GM06990 (cell line): ENCODE data around the gene IER2.

ENCODE experiments used
- DNase-seq: peaks from one replicate; pipeline ENCODE4 v3.0.0-alpha.2; 2011; ENCODE audit not compliant: insufficient read length; ENCODE audit errors: extremely low read depth
- H3K27me3 ChIP-seq: replicated peaks from 2 replicates; pipeline ENCODE4 v1.6.0; 2011; ENCODE audit warnings: low read length; ENCODE audit not compliant: control insufficient read depth, insufficient read depth
- H3K36me3 ChIP-seq: 2 replicates; pipeline ENCODE4 v1.5.1; 2011; ENCODE audit warnings: low read length; ENCODE audit not compliant: control insufficient read depth, insufficient read depth
- H3K4me3 ChIP-seq: replicated peaks from 2 replicates; pipeline ENCODE4 v1.5.1; 2011; ENCODE audit warnings: low read depth, mild to moderate bottlenecking, control low read depth, low read length
- CTCF ChIP-seq: IDR thresholded peaks from 2 replicates; pipeline ENCODE4 v1.5.1; 2011; ENCODE audit warnings: low read length, control low read depth, mild to moderate bottlenecking, inconsistent platforms; ENCODE audit not compliant: insufficient read depth, poor library complexity, severe bottlenecking

Gene IER2

GRCh38 chr19:13151605-13152355, 1.6 kb downstream of the IER2 start:
- Histone ChIP-seq H3K27me3 (no peaks in the 10 kb centered on the region), H3K4me3 (peak overlapping the region; percentile 97), H3K36me3 (no peaks in the 10 kb centered on the region; the same call in none of the 2 replicates)
- peak; percentile 94 for DNase-seq
- TF ChIP-seq CTCF, result no peak

- Histone ChIP-seq H3K27me3 (no peaks in the 10 kb centered on the region), H3K4me3 (peak overlapping the region; percentile 94), H3K36me3 (no peaks in the 10 kb centered on the region; the same call in none of the 2 replicates)
- TF ChIP-seq CTCF, result no peak
- no peak for DNase-seq
Observed at GRCh38 chr19:13152356-13152973, 2.3 kb downstream of the IER2 start.

GRCh38 chr19:13152974-13153568, 2.9 kb downstream of the IER2 start:
- H3K4me3 ChIP-seq, result peak overlapping the region; percentile 94
- peak; percentile 97 for DNase-seq
- no peaks in the 10 kb centered on the region; the same call in none of the 2 replicates for H3K36me3 ChIP-seq
- TF ChIP-seq CTCF, result peak; percentile 18
- H3K27me3 ChIP-seq, result no peaks in the 10 kb centered on the region

GRCh38 chr19:13153569-13154240, 3.5 kb downstream of the IER2 start:
- no peak for DNase-seq
- H3K36me3 ChIP-seq, result no peaks in the 10 kb centered on the region; the same call in none of the 2 replicates
- H3K4me3 ChIP-seq, result peak overlapping the region; percentile 94
- no peak for TF ChIP-seq CTCF
- no peaks in the 10 kb centered on the region for H3K27me3 ChIP-seq

- peak; percentile 77 for DNase-seq
- TF ChIP-seq CTCF, result no peak
Observed at GRCh38 chr19:13154241-13154778, 4.1 kb downstream of the IER2 start.

More at GRCh38 chr19:13154241-13154778, 4.1 kb downstream of the IER2 start:
- Histone ChIP-seq H3K36me3 (no peaks in the 10 kb centered on the region; the same call in none of the 2 replicates), H3K4me3 (peak overlapping the region; percentile 94), H3K27me3 (no peaks in the 10 kb centered on the region)
